ENCODE data around the gene SPP1.

GRCh38 chr4:87967193-87967592 is 8.3 kb upstream of the SPP1 start:
- TF ChIP-seq TAF1 (IDR thresholded peaks at IDR 0.05; ENCODE audit: borderline replicate concordance, insufficient read depth, low read length) = no peak
- TF ChIP-seq POLR2AphosphoS5 (IDR thresholded peaks at IDR 0.05; ENCODE audit: low read depth, low read length) = no peak
